HUES48 (cell line): ENCODE data around the gene CYP21A2.
"Not testable (repeated sequence)": the region's sequence is repeated elsewhere in the genome, so short reads cannot be mapped to it uniquely, and the experiment has no call there.

Source experiments
- H3K27ac ChIP-seq: one replicate; pipeline ENCODE4 v1.7.0; 2013; ENCODE audit warnings: low read depth, low read length, inconsistent platforms
- H3K27me3 ChIP-seq: 2 replicates; pipeline ENCODE4 v1.6.1; 2013; ENCODE audit warnings: mild to moderate bottlenecking, low read length; ENCODE audit not compliant: control insufficient read depth, insufficient read depth
- H3K36me3 ChIP-seq: 2 replicates; pipeline ENCODE4 v1.6.1; 2013; ENCODE audit warnings: low read length; ENCODE audit not compliant: control insufficient read depth, insufficient read depth
- H3K4me1 ChIP-seq: 2 replicates; pipeline ENCODE4 v1.6.1; 2013; ENCODE audit warnings: mild to moderate bottlenecking, low read length; ENCODE audit not compliant: control insufficient read depth, insufficient read depth
- H3K4me3 ChIP-seq: 2 replicates; pipeline ENCODE4 v1.5.1; 2013; ENCODE audit warnings: mild to moderate bottlenecking, low read depth, low read length
- H3K9ac ChIP-seq: 2 replicates; pipeline ENCODE4 v1.6.1; 2013; ENCODE audit warnings: mild to moderate bottlenecking, low read depth, low read length, moderate library complexity
- H3K9me3 ChIP-seq: 2 replicates; pipeline ENCODE4 v1.6.1; 2013; ENCODE audit warnings: low read length; ENCODE audit not compliant: control insufficient read depth, insufficient read depth

The CYP21A2 gene

DNA sequence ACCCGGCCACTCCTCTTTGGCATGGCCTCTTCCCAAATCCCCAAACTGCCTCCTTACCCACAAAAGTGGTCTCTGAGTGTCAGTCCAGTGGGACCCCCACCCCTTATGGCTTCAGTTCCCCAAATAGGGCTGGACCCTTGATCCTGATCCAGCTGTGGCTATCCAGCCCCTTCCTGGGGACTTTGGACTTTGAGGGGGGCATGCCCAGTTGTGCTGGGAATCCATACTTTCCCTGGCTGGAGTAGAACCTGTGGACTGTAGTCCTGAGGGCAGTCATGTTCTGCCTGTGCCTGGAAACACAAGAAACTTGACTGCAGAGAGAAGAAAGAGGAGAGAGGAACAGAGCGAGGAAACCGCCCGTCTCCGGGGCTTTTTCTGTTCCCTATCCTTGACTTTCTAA, 1.1 kb upstream of the CYP21A2 start:
- not testable (repeated sequence) for H3K4me1 ChIP-seq, H3K9me3 ChIP-seq, H3K4me3 ChIP-seq, H3K36me3 ChIP-seq, H3K9ac ChIP-seq, H3K27me3 ChIP-seq, H3K27ac ChIP-seq

DNA sequence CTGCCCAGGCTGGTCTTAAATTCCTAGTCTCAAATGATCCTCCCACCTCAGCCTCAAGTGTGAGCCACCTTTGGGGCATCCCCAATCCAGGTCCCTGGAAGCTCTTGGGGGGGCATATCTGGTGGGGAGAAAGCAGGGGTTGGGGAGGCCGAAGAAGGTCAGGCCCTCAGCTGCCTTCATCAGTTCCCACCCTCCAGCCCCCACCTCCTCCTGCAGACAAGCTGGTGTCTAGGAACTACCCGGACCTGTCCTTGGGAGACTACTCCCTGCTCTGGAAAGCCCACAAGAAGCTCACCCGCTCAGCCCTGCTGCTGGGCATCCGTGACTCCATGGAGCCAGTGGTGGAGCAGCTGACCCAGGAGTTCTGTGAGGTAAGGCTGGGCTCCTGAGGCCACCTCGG, 663 bp downstream of the CYP21A2 start:
- H3K4me3 ChIP-seq, H3K36me3 ChIP-seq, H3K4me1 ChIP-seq, H3K9me3 ChIP-seq, H3K9ac ChIP-seq, H3K27ac ChIP-seq, H3K27me3 ChIP-seq: not testable (repeated sequence)

GRCh38 chr6:32039321-32040274, 1.4 kb downstream of the CYP21A2 start:
- H3K4me3 ChIP-seq, H3K9ac ChIP-seq, H3K9me3 ChIP-seq, H3K36me3 ChIP-seq, H3K27me3 ChIP-seq, H3K27ac ChIP-seq, H3K4me1 ChIP-seq: not testable (repeated sequence)

- H3K9ac ChIP-seq, H3K36me3 ChIP-seq, H3K4me1 ChIP-seq: not testable (repeated sequence)
Measured at GRCh38 chr6:32040299-32041049, 2.3 kb downstream of the CYP21A2 start.

DNA sequence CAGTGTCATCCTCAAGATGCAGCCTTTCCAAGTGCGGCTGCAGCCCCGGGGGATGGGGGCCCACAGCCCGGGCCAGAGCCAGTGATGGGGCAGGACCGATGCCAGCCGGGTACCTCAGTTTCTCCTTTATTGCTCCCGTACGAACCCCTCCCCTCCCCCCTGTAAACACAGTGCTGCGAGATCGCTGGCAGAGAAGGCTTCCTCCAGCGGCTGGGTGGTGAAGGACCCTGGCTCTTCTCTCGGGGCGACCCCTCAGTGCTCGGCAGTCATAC, 2.8 kb downstream of the CYP21A2 start:
- not testable (repeated sequence) for H3K4me3 ChIP-seq, H3K9ac ChIP-seq, H3K9me3 ChIP-seq, H3K36me3 ChIP-seq, H3K27ac ChIP-seq, H3K27me3 ChIP-seq, H3K4me1 ChIP-seq

More at GRCh38 chr6:32040299-32041049, 2.3 kb downstream of the CYP21A2 start:
- not testable (repeated sequence) for H3K4me3 ChIP-seq, H3K27ac ChIP-seq, H3K27me3 ChIP-seq, H3K9me3 ChIP-seq

DNA sequence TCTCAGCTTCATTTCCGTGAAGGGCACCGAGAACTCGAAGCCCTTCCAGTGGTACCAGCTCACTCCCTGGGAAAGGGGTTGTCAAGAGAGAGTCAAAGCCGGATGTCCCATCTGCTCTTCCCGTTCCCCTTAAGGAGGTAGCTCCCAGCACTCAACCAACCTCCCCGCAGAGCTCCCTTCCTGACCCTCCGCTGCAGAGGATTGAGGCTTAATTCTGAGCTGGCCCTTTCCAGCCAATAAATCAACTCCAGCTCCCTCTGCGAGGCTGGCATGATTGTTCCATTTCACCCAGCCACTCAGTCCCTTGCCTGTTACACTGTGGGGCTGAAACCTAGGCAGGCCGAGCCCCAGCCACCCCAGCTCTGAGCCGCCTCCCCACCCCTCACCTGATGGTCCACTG, 3.2 kb downstream of the CYP21A2 start:
- H3K36me3 ChIP-seq: not testable (repeated sequence)

GRCh38 chr6:32042276-32042675, 4.1 kb downstream of the CYP21A2 start:
- H3K27me3 ChIP-seq, H3K36me3 ChIP-seq, H3K9ac ChIP-seq, H3K4me1 ChIP-seq, H3K9me3 ChIP-seq, H3K27ac ChIP-seq, H3K4me3 ChIP-seq: not testable (repeated sequence)

More for the DNA sequence above, 3.2 kb downstream of the CYP21A2 start:
- not testable (repeated sequence) for H3K27me3 ChIP-seq, H3K9ac ChIP-seq, H3K4me3 ChIP-seq, H3K4me1 ChIP-seq, H3K9me3 ChIP-seq, H3K27ac ChIP-seq

DNA sequence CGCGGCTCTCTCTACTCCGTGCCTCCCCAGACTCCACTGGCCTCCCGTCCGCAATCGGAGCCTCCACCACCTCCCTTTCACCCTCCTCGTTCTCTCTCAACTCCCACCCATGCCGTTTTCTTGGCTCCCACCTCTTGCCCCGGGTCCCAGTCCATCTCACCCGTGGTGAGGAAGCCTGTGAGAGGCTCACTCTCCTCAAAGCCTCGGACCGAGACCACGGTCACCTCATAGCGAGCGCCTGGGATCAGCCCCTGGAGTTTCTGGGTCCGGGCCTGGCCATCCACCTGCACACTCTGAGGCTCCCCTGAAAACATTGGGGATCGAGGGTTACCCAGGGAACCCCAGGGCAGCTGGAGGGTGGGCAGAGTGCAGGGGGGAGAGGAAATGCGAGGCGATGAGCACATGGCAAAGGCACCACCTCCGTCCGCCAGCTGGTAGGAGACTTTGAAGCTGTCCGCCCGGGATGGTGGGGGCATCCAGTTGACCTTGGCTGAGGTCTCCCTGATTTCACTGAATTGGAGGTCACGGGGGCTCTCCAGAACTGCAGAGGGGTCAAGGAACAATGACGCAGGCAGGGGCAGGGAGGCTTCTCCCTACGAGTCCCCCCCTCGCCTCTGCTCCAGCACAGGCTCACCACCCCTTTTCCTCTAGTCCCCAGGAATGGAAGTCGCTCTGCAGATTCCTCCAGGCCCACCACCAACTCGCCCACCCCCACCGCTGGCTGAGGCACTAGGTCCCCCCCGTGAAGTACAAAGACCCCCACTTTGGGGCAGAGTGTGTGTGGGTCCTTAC, 5.6 kb downstream of the CYP21A2 start:
- not testable (repeated sequence) for H3K4me3 ChIP-seq, H3K27me3 ChIP-seq, H3K9ac ChIP-seq, H3K4me1 ChIP-seq, H3K36me3 ChIP-seq, H3K9me3 ChIP-seq, H3K27ac ChIP-seq

- H3K36me3 ChIP-seq, H3K4me1 ChIP-seq, H3K9ac ChIP-seq, H3K27ac ChIP-seq, H3K27me3 ChIP-seq, H3K4me3 ChIP-seq, H3K9me3 ChIP-seq: not testable (repeated sequence)
Measured at GRCh38 chr6:32044916-32045315, 6.7 kb downstream of the CYP21A2 start.

- H3K9me3 ChIP-seq: no peaks in the 10 kb centered on the region
- H3K27me3 ChIP-seq: no peaks in the 10 kb centered on the region
- no peaks in the 10 kb centered on the region for H3K36me3 ChIP-seq
- H3K4me1 ChIP-seq: no peaks in the 10 kb centered on the region
- no peak overlapping the region for H3K4me3 ChIP-seq
- H3K9ac ChIP-seq: no peak overlapping the region
- H3K27ac ChIP-seq: no peak overlapping the region
Measured at GRCh38 chr6:32045811-32046449, 7.7 kb downstream of the CYP21A2 start.
